HL-60 (cell line): ENCODE measurements around the gene NSUN6.
"Not testable (repeated sequence)": the region's sequence is repeated elsewhere in the genome, so short reads cannot be mapped to it uniquely, and the experiment has no call there.

Source experiments
- DNase-seq, 2 experiments: peaks; one replicate each; pipeline ENCODE4 v3.0.0-alpha.2; 2010 to 2020; ENCODE audit warnings: low read depth in 1 of 2, low spot score in 1 of 2
- H3K27ac ChIP-seq: fragments of 250-450 bp; sonication (Bioruptor Pico); replicated peaks from 2 replicates; pipeline ENCODE4 v1.5.1; 2020; ENCODE audit warnings: mild to moderate bottlenecking, moderate library complexity
- H3K27me3 ChIP-seq: fragments of 250-450 bp; sonication (Bioruptor Pico); 2 replicates; pipeline ENCODE4 v1.5.1; 2021; ENCODE audit warnings: mild to moderate bottlenecking, moderate library complexity; ENCODE audit not compliant: insufficient read depth, poor library complexity, severe bottlenecking
- H3K4me3 ChIP-seq: replicated peaks from 2 replicates; pipeline ENCODE4 v1.5.1; 2011; ENCODE audit warnings: mild to moderate bottlenecking, control low read depth, low read length; ENCODE audit not compliant: insufficient read depth
- GABPA ChIP-seq: IDR thresholded peaks from 2 replicates; pipeline ENCODE4 v1.6.1; 2012; ENCODE audit warnings: low read depth
- POLR2AphosphoS5 ChIP-seq: IDR thresholded peaks from 2 replicates; pipeline ENCODE4 v1.6.1; 2012; ENCODE audit warnings: low read depth
- SPI1 ChIP-seq: IDR thresholded peaks from 2 replicates; pipeline ENCODE4 v1.6.1; 2012; ENCODE audit warnings: low read depth, mild to moderate bottlenecking, borderline replicate concordance
- TF ChIP-seq, protein P1 (sequence below): IDR thresholded peaks from one replicate; pipeline ENCODE4 v1.5.1; 2011; ENCODE audit warnings: low read length, control low read depth, inconsistent platforms; ENCODE audit not compliant: insufficient read depth
- TF ChIP-seq, protein P2 (sequence below): IDR thresholded peaks from 2 replicates; pipeline ENCODE4 v1.6.1; 2012; ENCODE audit warnings: low read depth; ENCODE audit not compliant: insufficient replicate concordance

NSUN6 gene

DNA sequence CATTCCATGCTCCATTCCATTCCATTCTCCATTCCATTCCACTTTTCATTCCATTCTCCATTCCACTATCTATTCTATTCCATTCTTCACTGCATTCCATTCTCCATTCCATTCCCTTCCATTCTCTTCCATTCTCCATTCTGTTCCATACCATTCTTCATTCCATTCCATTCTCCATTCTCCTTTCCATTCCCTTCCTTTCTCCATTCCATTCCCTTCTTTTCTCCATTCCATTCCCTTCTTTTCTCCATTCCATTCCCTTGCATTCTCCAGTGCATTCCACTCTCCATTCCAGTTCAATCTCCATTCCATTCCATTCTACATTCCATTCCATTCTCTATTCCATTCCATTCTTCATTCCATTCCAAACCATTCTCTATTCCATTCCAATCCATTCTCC, 80.3 kb downstream of the NSUN6 start:
- TF ChIP-seq, protein P1, sequence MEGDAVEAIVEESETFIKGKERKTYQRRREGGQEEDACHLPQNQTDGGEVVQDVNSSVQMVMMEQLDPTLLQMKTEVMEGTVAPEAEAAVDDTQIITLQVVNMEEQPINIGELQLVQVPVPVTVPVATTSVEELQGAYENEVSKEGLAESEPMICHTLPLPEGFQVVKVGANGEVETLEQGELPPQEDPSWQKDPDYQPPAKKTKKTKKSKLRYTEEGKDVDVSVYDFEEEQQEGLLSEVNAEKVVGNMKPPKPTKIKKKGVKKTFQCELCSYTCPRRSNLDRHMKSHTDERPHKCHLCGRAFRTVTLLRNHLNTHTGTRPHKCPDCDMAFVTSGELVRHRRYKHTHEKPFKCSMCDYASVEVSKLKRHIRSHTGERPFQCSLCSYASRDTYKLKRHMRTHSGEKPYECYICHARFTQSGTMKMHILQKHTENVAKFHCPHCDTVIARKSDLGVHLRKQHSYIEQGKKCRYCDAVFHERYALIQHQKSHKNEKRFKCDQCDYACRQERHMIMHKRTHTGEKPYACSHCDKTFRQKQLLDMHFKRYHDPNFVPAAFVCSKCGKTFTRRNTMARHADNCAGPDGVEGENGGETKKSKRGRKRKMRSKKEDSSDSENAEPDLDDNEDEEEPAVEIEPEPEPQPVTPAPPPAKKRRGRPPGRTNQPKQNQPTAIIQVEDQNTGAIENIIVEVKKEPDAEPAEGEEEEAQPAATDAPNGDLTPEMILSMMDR: no peak
- TF ChIP-seq SPI1: no peak
- TF ChIP-seq, protein P2, sequence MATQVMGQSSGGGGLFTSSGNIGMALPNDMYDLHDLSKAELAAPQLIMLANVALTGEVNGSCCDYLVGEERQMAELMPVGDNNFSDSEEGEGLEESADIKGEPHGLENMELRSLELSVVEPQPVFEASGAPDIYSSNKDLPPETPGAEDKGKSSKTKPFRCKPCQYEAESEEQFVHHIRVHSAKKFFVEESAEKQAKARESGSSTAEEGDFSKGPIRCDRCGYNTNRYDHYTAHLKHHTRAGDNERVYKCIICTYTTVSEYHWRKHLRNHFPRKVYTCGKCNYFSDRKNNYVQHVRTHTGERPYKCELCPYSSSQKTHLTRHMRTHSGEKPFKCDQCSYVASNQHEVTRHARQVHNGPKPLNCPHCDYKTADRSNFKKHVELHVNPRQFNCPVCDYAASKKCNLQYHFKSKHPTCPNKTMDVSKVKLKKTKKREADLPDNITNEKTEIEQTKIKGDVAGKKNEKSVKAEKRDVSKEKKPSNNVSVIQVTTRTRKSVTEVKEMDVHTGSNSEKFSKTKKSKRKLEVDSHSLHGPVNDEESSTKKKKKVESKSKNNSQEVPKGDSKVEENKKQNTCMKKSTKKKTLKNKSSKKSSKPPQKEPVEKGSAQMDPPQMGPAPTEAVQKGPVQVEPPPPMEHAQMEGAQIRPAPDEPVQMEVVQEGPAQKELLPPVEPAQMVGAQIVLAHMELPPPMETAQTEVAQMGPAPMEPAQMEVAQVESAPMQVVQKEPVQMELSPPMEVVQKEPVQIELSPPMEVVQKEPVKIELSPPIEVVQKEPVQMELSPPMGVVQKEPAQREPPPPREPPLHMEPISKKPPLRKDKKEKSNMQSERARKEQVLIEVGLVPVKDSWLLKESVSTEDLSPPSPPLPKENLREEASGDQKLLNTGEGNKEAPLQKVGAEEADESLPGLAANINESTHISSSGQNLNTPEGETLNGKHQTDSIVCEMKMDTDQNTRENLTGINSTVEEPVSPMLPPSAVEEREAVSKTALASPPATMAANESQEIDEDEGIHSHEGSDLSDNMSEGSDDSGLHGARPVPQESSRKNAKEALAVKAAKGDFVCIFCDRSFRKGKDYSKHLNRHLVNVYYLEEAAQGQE: no peak
- no peak for TF ChIP-seq POLR2AphosphoS5
- no peak for TF ChIP-seq GABPA
- H3K27me3 ChIP-seq: no peaks in the 10 kb centered on the region
- H3K27ac ChIP-seq: no peak overlapping the region
- DNase-seq: no peak
- H3K4me3 ChIP-seq: no peak overlapping the region

DNA sequence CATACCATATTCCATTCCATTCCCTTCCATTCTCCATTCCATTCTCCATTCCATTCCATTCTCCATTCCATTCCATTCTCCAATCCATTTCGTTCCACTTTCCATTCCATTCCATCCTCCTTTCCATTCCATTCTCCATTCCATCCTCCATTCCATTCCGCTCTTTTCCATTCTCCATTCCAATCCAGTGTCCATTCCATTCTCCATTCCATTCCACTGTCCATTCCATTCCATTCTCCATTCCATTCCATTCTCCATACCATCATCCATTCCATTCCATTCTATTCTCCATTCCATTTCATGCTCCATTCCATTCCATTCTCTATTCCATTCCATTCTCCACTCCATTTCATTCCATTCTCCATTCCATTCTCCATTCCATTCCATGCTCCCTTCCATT, 81.0 kb downstream of the NSUN6 start:
- not testable (repeated sequence) for H3K4me3 ChIP-seq, H3K27me3 ChIP-seq, H3K27ac ChIP-seq, DNase-seq

DNA sequence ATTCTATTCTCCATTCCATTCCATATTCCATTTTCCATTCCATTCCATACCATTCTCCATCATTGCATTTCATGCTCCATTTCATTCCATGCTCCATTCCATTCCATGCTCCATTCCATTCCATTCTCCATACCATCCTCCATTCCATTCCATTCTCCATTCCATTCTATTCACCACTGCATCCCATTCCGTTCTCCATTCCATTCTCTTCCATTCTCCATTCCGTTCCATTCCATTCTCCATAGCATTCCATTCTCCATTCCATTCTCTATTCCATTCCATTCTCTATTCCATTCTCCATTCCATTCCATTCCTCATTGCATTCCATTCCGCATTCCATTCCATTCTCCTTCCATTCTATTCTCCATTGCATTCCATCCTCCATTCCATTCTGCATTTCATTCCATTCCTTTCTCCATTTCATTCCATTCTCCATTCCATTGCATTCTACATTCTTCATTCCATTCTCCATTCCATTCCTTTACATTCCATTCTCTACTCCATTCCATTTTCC, 84.0 kb downstream of the NSUN6 start:
- no peak for TF ChIP-seq POLR2AphosphoS5
- no peak for TF ChIP-seq GABPA
- TF ChIP-seq SPI1: no peak
- TF ChIP-seq, protein P2: no peak
- TF ChIP-seq, protein P1: no peak
- H3K27ac ChIP-seq: no peak overlapping the region
- no peaks in the 10 kb centered on the region for H3K27me3 ChIP-seq
- H3K4me3 ChIP-seq: no peak overlapping the region
- no peak for DNase-seq

DNA sequence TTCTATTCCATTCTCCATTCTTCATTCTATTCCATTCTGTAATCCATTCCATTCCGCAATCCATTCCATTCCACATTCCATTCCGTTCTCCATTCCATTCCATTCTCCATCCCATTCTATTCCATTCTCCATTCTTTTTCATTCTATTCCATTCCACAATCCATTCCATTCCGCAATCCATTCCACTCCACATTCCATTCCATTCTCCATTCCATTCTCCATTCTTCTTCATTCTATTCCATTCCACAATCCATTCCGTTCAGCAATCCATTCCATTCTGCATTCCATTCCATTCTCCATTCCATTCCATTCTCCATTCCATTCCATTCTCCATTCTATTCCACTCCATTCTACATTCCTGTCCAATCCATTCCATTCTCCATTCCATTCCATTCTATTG, 85.2 kb downstream of the NSUN6 start:
- no peak for TF ChIP-seq GABPA
- no peak for TF ChIP-seq SPI1
- TF ChIP-seq, protein P1: no peak
- TF ChIP-seq, protein P2: no peak
- no peak for TF ChIP-seq POLR2AphosphoS5
- Histone ChIP-seq H3K27ac (no peak overlapping the region), H3K27me3 (no peaks in the 10 kb centered on the region), H3K4me3 (no peak overlapping the region)
- no peak for DNase-seq
